ENCODE data around the gene MUC5B. TPM values are rescaled to one million over a fixed set of nuclear protein-coding genes. Genes with fewer than 3 reads are reported as not detected.

MUC5B gene
- total and polyA plus RNA-seq, 2 donors (not counting 1 experiment from before 2014, with no cell fraction given): not detected

DNA sequence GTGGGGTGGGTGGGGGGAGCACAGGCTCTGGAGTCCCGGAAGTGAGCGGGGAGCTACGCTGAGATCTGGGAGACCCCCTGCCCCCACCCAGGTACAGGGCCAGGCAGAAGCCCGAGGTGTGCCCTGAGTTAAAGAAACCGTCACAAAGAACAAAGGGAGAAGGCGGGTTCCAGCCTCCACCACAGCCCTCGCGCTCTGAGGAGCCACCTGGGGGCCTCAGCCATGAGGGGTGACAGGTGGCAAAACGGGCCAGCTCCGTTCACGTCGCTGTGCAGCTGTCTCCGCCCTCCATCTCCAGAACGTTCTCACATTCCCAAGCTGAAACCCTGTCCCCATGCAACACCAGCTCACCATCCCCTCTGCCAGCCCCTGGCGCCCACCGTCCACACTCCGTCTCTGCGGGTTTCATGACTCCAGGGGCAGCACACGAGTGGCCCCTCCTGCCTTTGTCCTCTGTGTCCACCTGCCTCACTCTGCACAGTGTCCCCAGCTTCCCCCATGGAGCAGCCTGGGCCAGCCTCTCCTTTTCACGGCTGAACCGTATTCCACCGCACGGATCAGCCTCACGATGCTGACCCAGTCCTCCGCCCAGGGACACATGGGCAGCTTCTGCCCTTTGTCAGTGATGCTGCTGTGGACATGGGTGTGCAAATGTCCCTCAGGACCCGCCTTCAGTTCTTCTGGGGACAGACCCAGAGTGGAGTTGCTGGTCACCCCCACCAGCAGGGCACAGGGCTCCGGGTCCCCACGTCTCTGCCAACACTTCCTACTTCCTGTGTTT lies 1.7 kb upstream of the MUC5B start:
- no peaks in the 10 kb centered on the region for H3K9me3 Mint-ChIP-seq (ENCODE audit: insufficient read depth)
- H3K4me1 ChIP-seq (ENCODE audit: control insufficient read depth in 2 of 2, insufficient read depth in 2 of 2, low read length in 2 of 2): no peaks in the 10 kb centered on the region
- no peak overlapping the region for H3K9ac ChIP-seq (ENCODE audit: low read length)
- H3K27me3 Mint-ChIP-seq: peaks cover 8% of the 10 kb centered on the region
- H3K27ac Mint-ChIP-seq: no peak overlapping the region
- H3K36me3 ChIP-seq (replicated peaks in 1 of 2; ENCODE audit: control extremely low read depth in 1 of 2, control insufficient read depth in 1 of 2, extremely low read depth in 1 of 2, insufficient read depth in 2 of 2, low read length in 1 of 2): no peaks in the 10 kb centered on the region
- intact Hi-C loops (cut with micrococcal nuclease): no loop called here
- TF ChIP-seq, protein P1, sequence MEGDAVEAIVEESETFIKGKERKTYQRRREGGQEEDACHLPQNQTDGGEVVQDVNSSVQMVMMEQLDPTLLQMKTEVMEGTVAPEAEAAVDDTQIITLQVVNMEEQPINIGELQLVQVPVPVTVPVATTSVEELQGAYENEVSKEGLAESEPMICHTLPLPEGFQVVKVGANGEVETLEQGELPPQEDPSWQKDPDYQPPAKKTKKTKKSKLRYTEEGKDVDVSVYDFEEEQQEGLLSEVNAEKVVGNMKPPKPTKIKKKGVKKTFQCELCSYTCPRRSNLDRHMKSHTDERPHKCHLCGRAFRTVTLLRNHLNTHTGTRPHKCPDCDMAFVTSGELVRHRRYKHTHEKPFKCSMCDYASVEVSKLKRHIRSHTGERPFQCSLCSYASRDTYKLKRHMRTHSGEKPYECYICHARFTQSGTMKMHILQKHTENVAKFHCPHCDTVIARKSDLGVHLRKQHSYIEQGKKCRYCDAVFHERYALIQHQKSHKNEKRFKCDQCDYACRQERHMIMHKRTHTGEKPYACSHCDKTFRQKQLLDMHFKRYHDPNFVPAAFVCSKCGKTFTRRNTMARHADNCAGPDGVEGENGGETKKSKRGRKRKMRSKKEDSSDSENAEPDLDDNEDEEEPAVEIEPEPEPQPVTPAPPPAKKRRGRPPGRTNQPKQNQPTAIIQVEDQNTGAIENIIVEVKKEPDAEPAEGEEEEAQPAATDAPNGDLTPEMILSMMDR (IDR thresholded peaks at IDR 0.05): no peak
- TF ChIP-seq EZH2 (IDR thresholded peaks at IDR 0.05; ENCODE audit: borderline replicate concordance, insufficient read depth, low read depth, low read length, poor library complexity, severe bottlenecking): no peak
- whole genome bisulfite sequencing (ENCODE audit: insufficient coverage): 70% methylated on average over 27 of the region's 28 CpGs
- no peak overlapping the region for H3K4me2 ChIP-seq (replicated peaks; ENCODE audit: low read depth, low read length, poor library complexity, severe bottlenecking)
- peaks cover 0 to 2% (median 0%) of the 10 kb centered on the region in 4 experiments for H3K27me3 ChIP-seq (replicated peaks in 1 of 4; ENCODE audit: control extremely low read depth in 1 of 4, control insufficient read depth in 3 of 4, insufficient read depth in 4 of 4, low read length in 3 of 4)
- H4K20me1 ChIP-seq (ENCODE audit: control insufficient read depth, insufficient read depth, low read length, poor library complexity, severe bottlenecking): no peaks in the 10 kb centered on the region
- H3K27ac ChIP-seq (ENCODE audit: low read length in 2 of 2): no peak overlapping the region
- H3K79me2 ChIP-seq (ENCODE audit: control insufficient read depth, insufficient read depth, low read length): no peaks in the 10 kb centered on the region
- ATAC-seq (ENCODE audit: low read depth): no peak
- H3K4me1 Mint-ChIP-seq: no peaks in the 10 kb centered on the region
- ChIA-PET CTCF (no interaction called here), POLR2A (no interaction called here)
- no peak overlapping the region for H3K4me3 Mint-ChIP-seq
- peaks cover 0 to 6% (median 0%) of the 10 kb centered on the region in 3 donors for H3K9me3 ChIP-seq (ENCODE audit: control extremely low read depth in 1 of 3, control insufficient read depth in 2 of 3, insufficient read depth in 1 of 3, low read length in 2 of 3)
- H2AFZ ChIP-seq (ENCODE audit: insufficient read depth, low read depth, low read length, poor library complexity, severe bottlenecking): no peak overlapping the region
- DNase-seq: no peak
- H3K4me3 ChIP-seq (ENCODE audit: control extremely low read depth in 1 of 5, extremely low read depth in 1 of 5, insufficient read depth in 1 of 5, low read depth in 2 of 5, low read length in 4 of 5): no peak overlapping the region

DNA sequence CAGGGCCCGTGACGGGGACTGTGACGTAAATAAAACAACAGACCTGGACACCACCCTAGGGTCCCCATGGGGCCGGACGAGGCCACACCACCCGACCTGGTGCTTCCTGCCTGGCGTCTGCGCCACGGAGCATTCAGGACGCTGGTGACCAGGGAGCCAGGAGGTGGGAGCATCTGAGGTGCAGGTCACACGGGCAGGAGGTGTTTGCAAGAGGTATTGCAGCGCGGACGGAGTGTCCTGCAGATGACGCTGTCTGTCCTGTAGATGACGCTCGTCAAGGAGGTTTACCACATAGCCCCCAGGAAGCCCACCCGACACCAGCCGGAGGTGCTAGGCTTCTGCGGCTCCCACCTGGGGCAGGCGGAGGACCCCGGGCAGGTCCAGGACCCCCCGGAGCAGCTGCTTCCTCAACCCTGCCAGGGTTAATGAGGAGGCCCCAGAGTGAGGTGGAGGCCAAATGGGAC lies 986 bp upstream of the MUC5B start:
- Mint-ChIP-seq H3K4me1 (no peaks in the 10 kb centered on the region), H3K9me3 (ENCODE audit: insufficient read depth) (no peaks in the 10 kb centered on the region), H3K4me3 (no peak overlapping the region), H3K27me3 (peaks cover 8% of the 10 kb centered on the region), H3K27ac (no peak overlapping the region)
- TF ChIP-seq, protein P1 (IDR thresholded peaks at IDR 0.05): no peak
- TF ChIP-seq EZH2 (IDR thresholded peaks at IDR 0.05; ENCODE audit: borderline replicate concordance, insufficient read depth, low read depth, low read length, poor library complexity, severe bottlenecking): no peak
- H3K27me3 ChIP-seq (replicated peaks in 1 of 4; ENCODE audit: control extremely low read depth in 1 of 4, control insufficient read depth in 3 of 4, insufficient read depth in 4 of 4, low read length in 3 of 4): peaks cover 0 to 2% (median 0%) of the 10 kb centered on the region in 4 experiments
- H3K9ac ChIP-seq (ENCODE audit: low read length): no peak overlapping the region
- H3K4me3 ChIP-seq (ENCODE audit: control extremely low read depth in 1 of 5, extremely low read depth in 1 of 5, insufficient read depth in 1 of 5, low read depth in 2 of 5, low read length in 4 of 5): no peak overlapping the region
- H2AFZ ChIP-seq (ENCODE audit: insufficient read depth, low read depth, low read length, poor library complexity, severe bottlenecking): no peak overlapping the region
- CTCF ChIA-PET: no interaction called here
- no peak for DNase-seq
- no peaks in the 10 kb centered on the region for H3K4me1 ChIP-seq (ENCODE audit: control insufficient read depth in 2 of 2, insufficient read depth in 2 of 2, low read length in 2 of 2)
- no peak overlapping the region for H3K27ac ChIP-seq (ENCODE audit: low read length in 2 of 2)
- H3K9me3 ChIP-seq (ENCODE audit: control extremely low read depth in 1 of 3, control insufficient read depth in 2 of 3, insufficient read depth in 1 of 3, low read length in 2 of 3): peaks cover 0 to 6% (median 0%) of the 10 kb centered on the region in 3 donors
- ATAC-seq (ENCODE audit: low read depth): no peak
- H3K79me2 ChIP-seq (ENCODE audit: control insufficient read depth, insufficient read depth, low read length): no peaks in the 10 kb centered on the region
- no peaks in the 10 kb centered on the region for H4K20me1 ChIP-seq (ENCODE audit: control insufficient read depth, insufficient read depth, low read length, poor library complexity, severe bottlenecking)
- H3K36me3 ChIP-seq (replicated peaks in 1 of 2; ENCODE audit: control extremely low read depth in 1 of 2, control insufficient read depth in 1 of 2, extremely low read depth in 1 of 2, insufficient read depth in 2 of 2, low read length in 1 of 2): no peaks in the 10 kb centered on the region
- H3K4me2 ChIP-seq (replicated peaks; ENCODE audit: low read depth, low read length, poor library complexity, severe bottlenecking): no peak overlapping the region
- 80% methylated on average over 23 of the region's 23 CpGs for WGBS (ENCODE audit: insufficient coverage)
- POLR2A ChIA-PET: no interaction called here
- intact Hi-C loops (cut with micrococcal nuclease): no loop called here

Measured in B cell (primary cell).